GM19397 (cell line): ENCODE results near the gene TNFSF9.
"Not testable (repeated sequence)": the region's sequence is repeated elsewhere in the genome, so short reads cannot be mapped to it uniquely, and the experiment has no call there.

Experiments used
- ATAC-seq: cut with Tn5 transposase; IDR thresholded peaks from one replicate; pipeline ENCODE4 v1.9.1; 2021; ENCODE audit warnings: mild to moderate bottlenecking, moderate library complexity; ENCODE audit not compliant: unreplicated experiment

Gene TNFSF9

GRCh38 chr19:6503407-6504201 is 27.2 kb upstream of the TNFSF9 start:
- no peak for ATAC-seq

GRCh38 chr19:6508028-6508771 is 22.6 kb upstream of the TNFSF9 start:
- not testable (repeated sequence) for ATAC-seq

GRCh38 chr19:6509118-6509971 is 21.5 kb upstream of the TNFSF9 start:
- no peak for ATAC-seq

- ATAC-seq = no peak
Measured at GRCh38 chr19:6510618-6511017, 20.2 kb upstream of the TNFSF9 start.

- ATAC-seq = no peak
Measured at GRCh38 chr19:6514089-6514488, 16.7 kb upstream of the TNFSF9 start.

- ATAC-seq = no peak
Measured at GRCh38 chr19:6514926-6515544, 15.8 kb upstream of the TNFSF9 start.

GRCh38 chr19:6516018-6516658 is 14.7 kb upstream of the TNFSF9 start:
- peak; percentile 37 for ATAC-seq

- ATAC-seq = peak; percentile 44
Measured at GRCh38 chr19:6516659-6517291, 14.1 kb upstream of the TNFSF9 start.

- no peak for ATAC-seq
Measured at GRCh38 chr19:6518145-6518911, 12.5 kb upstream of the TNFSF9 start.

- ATAC-seq = no peak
Measured at GRCh38 chr19:6519289-6519688, 11.5 kb upstream of the TNFSF9 start.

GRCh38 chr19:6521718-6522646 is 8.8 kb upstream of the TNFSF9 start:
- peak; percentile 42 for ATAC-seq

GRCh38 chr19:6522712-6523111 is 8.1 kb upstream of the TNFSF9 start:
- no peak for ATAC-seq

- no peak for ATAC-seq
Measured at GRCh38 chr19:6524311-6524710, 6.5 kb upstream of the TNFSF9 start.

GRCh38 chr19:6527893-6528543 is 2.8 kb upstream of the TNFSF9 start:
- ATAC-seq = peak; percentile 40

- ATAC-seq = peak; percentile 9
Measured at GRCh38 chr19:6528544-6529121, 2.2 kb upstream of the TNFSF9 start.

- no peak for ATAC-seq
Measured at GRCh38 chr19:6529351-6529750, 1.5 kb upstream of the TNFSF9 start.

- ATAC-seq = no peak
Measured at GRCh38 chr19:6529937-6530385, 865 bp upstream of the TNFSF9 start.
